GM19463 (cell line): ENCODE measurements around the gene AKAP6.
"Not testable (repeated sequence)": the region's sequence is repeated elsewhere in the genome, so short reads cannot be mapped to it uniquely, and the experiment has no call there.

Experiments used
- ATAC-seq: cut with Tn5 transposase; IDR thresholded peaks from one replicate; pipeline ENCODE4 v1.9.1; 2021; ENCODE audit warnings: mild to moderate bottlenecking, moderate library complexity; ENCODE audit not compliant: unreplicated experiment

The AKAP6 gene

GRCh38 chr14:32434880-32435279 lies 105.8 kb downstream of the AKAP6 start:
- no peak for ATAC-seq

GRCh38 chr14:32435411-32435810 lies 106.3 kb downstream of the AKAP6 start:
- no peak for ATAC-seq

- ATAC-seq = no peak
Measured at GRCh38 chr14:32436993-32437392, 107.9 kb downstream of the AKAP6 start.

DNA sequence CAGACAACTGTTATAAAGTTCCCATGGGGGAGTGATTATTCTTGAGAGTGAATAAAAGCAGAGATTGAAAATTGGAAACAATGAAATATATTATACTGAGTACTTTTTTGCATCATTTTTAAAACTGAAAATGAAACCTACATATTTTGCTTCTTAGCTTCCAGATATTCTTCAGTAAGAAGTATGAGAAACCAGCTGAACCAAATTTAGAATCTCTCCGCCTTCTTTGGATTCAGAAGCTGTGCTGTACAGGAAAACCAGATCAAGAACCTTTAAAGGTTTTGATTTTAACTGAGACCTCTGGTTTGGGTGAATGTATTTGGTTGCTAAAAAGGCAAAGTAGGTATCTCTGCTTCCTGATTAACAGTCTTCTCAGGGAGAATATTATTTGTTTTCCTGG lies 109.4 kb downstream of the AKAP6 start:
- ATAC-seq = no peak

DNA sequence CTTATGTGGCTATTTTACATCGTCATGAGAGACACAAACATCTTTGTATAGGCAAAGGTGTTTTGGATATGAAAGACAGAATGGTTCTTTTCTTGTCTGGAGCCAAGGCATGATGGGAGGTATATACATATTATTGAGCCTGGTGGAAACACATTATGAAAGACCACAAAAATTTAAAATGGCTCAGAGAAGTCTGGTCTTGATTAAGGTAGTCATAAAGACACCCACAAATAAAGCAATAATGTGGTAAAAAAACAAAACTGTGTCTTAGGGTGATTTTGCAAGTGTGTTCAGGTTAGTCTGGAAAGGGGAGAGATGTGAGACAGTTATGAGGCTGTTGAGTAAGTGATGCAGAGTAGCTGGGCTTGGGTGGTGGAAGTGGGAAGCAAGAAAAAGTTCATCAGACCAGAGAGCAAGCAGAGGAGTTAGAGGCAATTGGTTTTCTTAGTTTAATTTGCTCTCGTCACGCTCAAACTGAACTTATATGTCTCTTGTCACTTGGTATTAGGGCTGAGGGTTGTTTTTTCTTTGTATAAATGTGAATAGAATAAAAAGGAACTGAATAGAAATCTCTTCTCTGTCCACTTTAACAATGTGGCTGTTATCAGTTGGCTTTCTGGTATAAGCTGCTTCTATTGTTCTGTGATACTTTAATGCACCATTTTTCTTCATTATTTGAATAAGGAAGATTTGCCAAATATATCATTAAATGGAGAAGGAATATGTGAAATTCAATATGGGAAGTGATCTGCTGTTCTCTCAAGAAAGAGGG lies 115.0 kb downstream of the AKAP6 start:
- ATAC-seq = no peak

DNA sequence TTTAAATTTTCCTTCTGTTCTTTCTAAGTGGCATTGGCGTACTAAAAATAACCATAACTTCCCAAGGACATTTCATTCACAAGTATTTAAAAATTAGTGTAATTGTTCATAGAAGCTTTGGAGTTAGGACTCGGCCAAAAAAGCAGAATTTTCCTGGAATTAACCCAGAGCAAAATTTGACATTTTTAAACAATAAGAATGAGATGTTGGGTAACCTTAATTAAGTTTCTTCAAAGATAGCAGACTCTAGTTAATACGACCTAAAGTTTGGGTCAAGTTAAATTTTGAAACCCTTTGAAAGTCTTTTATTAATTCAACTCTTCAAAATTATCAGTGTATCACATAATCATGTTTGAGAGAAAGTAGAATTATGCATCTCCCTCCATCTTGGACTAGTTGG lies 118.3 kb downstream of the AKAP6 start:
- no peak for ATAC-seq

DNA sequence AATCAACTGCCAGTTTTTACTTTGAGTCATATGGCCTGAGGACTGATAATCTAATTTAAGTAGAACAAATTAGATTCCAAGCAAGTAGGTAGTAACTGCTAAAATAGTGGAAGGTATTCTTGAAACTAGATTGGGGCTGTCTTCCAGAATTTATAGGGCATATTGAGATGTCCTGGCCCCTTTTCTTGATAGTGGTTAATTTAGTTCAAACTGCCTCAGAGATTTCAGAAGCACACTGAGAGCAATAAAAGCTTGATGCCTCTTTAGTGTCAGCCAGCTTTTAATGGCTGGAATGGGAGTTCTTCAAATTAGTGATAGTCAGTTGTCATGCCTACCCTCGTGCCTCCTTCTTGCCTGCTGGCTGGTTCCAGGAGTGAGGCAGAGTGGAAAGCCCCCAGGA lies 120.5 kb downstream of the AKAP6 start:
- ATAC-seq = no peak

DNA sequence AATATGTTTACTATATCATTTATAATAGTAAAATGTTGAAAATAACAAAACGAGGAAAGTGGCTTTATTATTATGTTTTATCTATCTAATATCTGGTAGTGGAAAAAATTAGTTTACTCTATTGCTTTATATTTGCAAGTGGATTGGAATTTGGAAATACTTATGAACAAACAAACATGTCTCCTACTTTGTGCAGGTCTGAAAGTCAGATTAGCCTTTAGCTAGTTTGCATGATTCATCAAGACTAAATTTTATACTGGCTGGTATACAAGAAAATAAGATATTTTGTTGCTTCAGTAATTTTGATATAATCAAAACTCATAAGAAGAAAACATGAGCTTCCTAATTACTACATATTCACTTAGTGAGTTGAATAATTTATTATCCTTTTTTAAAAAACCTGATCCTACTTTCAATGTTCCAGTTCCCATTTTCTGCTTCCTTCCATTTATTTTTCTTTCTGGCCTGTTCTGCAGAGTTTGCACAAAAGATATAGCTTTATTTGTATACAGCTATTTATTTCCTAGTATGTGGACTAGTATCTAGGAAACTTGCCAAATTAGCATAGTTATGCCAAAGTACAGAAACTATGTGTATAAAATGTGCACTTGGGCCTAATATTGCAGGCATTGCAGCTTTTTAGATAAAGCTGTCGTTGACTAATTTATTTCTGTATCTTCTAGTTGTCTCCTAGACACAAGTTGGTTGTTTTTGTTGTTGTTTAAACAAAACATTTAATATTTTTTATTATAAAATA lies 122.0 kb downstream of the AKAP6 start:
- ATAC-seq = no peak

DNA sequence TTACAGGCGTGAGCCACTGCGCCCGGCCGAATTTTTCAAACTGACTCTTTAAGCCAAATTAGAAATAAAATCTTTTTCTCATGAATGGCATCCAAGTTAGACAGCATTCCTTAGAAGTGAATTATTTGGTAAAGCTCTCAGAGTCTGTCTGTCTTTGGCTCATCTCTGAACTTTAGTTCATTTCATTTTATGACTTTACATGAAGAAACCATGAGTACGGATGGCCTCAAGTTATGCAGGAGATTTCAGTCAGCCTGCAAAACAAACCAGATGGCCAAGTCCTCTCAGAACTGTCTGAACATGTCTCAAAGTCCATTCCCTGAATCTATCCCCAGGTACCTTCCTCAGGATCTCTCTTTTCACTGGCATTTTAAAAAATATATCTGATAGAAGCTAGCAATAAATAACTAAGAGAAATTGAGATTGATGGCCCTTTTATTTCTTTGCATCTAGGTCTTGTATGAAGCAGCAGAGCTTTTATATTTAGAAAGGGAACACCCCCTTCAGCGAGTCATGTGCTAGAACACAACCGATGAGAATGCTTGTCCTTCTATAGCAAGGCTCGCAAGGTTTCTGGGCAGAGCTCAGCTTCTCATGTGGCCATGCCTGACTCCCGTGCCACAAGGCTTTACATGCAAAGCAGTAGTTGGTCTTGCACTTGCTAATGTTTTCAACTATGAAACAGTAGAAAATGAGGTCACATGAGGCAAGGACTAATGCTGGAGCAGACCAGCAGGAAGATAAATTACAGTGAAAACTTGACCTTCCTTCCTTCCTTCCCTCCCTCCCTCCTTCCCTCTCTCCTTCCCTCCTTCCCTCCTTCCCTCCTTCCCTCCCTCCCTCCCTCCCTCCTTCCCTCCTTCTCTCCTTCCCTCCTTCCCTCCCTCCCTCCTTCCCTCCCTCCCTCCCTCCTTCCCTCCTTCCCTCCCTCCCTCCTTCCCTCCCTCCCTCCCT lies 125.0 kb downstream of the AKAP6 start:
- no peak for ATAC-seq

DNA sequence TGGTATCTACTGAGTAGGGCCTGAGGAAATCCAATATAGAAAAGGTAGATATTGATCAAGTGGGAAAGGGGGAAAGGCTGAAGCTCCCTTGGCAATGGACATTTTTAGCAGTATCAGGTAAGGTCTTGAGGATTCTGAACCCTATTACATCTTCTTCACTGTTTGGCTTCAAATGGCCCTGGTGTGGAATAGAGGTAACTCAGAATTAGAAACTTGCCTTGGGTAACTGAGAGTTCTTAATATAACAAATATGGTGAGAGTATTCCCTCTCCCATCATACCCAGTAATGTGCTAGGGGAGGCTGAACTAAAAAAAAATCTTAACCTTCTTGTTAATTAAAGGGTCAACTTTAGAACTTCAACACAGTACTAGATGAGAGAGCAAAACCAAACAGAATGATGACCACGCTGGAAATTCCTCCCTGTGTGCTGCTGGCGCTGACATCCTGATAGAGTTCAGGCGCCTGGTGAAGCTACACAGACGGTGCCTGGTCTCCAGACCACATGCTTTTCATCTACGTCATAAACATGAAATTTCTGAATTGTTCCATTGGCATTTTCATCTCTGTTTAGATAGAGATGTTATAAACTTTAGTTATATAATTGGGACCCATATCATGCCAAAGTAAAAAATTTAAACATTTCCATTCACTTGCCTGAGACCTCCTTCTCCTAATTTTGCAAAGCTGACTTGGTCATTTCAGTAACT lies 128.3 kb downstream of the AKAP6 start:
- no peak for ATAC-seq

DNA sequence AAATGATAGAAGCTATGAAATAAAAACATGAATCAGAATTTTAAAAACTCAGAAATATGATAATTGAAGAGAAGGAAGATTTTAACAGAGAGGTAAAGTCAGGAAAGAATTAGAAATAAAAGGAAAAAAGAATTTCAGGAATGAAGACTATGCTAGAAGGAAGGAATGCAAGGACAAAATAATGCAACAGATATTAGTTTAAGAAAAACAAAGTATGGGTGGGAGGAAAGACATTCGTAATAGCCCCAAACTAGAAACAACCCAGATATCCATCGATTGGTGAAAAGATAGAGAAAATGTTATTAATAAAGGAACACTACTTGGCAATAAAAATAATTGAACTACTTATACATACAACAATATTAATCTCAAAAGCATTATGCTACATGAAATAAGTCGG lies 129.6 kb downstream of the AKAP6 start:
- no peak for ATAC-seq

DNA sequence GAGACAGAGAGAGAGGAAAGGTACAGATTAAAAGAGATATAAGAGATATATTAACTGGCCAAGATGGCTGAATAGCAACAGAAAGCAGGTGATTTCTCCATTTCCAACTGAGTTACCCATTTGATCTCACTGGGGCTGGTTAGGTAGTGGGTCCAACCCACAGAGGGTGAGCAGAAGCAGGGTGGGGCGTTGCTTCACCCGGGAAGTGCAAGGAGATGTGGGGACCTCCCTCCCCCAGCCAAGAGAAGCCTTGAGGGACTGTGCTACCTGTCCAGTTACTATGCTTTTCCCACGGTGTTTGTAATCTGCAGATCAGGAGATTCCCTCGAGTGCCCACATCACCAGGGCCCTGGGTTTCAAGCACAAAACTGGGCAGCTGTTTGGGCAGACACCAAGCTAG lies 131.2 kb downstream of the AKAP6 start:
- ATAC-seq = no peak

DNA sequence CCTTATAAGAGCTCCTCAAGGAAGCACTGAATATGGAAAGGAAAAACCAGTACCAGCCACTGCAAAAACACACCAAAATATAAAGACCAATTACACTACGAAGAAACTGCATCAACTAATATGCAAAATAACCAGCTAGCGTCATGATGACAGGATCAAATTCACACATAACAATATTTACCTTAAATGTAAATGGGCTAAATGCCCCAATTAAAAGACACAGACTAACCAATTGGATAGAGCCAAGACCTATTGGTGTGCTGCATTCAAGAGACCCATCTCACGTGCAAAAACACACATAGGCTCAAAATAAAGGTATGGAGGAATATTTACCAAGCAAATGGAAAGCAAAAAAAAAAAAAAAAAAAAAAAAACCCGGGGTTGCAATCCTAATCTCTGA lies 133.5 kb downstream of the AKAP6 start:
- ATAC-seq = not testable (repeated sequence)

DNA sequence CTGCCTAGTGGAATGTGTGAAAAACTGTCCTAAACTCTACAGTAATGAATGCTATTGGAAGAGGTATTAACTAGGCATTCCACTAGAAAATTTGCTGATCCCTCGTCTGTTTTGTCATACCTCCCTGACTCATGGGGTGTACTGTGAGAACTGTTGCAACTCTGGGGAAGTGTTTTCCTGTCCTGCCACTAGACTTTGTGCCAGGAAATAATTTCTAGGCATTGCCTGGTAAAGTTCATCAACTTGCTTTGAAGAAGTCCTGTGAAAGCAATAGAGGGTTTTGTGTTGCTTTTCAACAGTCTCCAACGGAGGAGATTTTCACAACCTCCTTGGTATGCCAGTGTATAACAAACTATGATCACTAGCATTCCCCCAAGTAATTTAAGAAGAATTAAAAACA lies 139.9 kb downstream of the AKAP6 start:
- ATAC-seq = no peak

GRCh38 chr14:32469388-32470160 lies 140.5 kb downstream of the AKAP6 start:
- ATAC-seq = no peak

GRCh38 chr14:32470161-32470715 lies 141.1 kb downstream of the AKAP6 start:
- no peak for ATAC-seq

DNA sequence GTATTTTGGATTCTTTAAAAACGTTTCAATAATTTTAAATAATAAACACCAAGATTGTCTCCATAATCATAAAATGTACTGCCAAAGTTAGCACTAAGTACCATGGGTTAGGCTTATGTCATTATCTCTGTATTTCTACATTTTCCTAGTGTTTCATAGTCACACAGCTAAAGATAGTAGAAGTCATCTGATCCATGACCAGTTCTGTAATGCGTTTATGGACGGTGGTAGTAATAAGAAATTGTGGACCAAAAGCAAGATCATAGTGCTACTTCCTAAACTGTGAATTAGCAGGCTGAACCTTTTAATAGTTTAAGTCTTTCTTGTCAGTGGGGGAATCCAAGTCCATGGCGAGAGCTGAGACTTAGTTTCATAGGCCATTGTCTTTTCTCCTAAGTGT lies 142.1 kb downstream of the AKAP6 start:
- ATAC-seq = no peak

DNA sequence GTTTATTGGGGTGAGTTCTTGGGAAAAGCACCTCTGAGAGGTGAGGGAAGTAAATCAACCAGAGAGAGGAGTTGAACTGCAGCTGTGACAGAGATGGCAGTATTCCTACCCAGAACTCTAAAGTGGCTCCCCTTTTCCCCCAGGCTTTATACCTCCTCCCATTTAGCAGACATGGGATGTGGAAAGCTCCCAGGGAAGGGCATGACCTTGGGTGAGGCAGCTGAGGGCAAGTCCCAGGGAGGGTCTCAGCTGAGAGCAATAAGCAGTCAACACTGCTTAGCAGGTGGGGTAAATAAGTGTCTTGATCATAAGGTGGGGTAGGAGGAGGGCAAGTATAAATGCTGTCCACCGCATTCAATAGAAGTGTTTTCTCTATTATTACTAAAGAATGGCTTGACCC lies 143.0 kb downstream of the AKAP6 start:
- no peak for ATAC-seq
